Fibroblast of skin of abdomen (primary cell): ENCODE data around the gene RANBP17.
A peak's percentile ranks its signal among the peaks of the same experiment; 100 is the strongest.

ENCODE experiments used
- DNase-seq: peaks from one replicate; pipeline ENCODE4 v3.0.0-alpha.2; 2013

The RANBP17 gene

GRCh38 chr5:171102877-171103610 is 241.2 kb downstream of the RANBP17 start:
- DNase-seq = no peak

GRCh38 chr5:171107669-171108068 is 245.9 kb downstream of the RANBP17 start:
- DNase-seq = no peak

- DNase-seq = no peak
Measured at GRCh38 chr5:171115519-171115918, 253.7 kb downstream of the RANBP17 start.

- DNase-seq = no peak
Measured at GRCh38 chr5:171116719-171117118, 254.9 kb downstream of the RANBP17 start.

GRCh38 chr5:171120986-171121622 is 259.3 kb downstream of the RANBP17 start:
- no peak for DNase-seq

GRCh38 chr5:171121638-171122037 is 259.8 kb downstream of the RANBP17 start:
- DNase-seq = no peak

GRCh38 chr5:171122372-171122771 is 260.6 kb downstream of the RANBP17 start:
- DNase-seq = no peak

- no peak for DNase-seq
Measured at GRCh38 chr5:171123417-171123816, 261.6 kb downstream of the RANBP17 start.

GRCh38 chr5:171127314-171127713 is 265.5 kb downstream of the RANBP17 start:
- DNase-seq = peak; percentile 36

- DNase-seq = no peak
Measured at GRCh38 chr5:171128136-171128535, 266.3 kb downstream of the RANBP17 start.

- DNase-seq = no peak
Measured at GRCh38 chr5:171129308-171129707, 267.5 kb downstream of the RANBP17 start.

- no peak for DNase-seq
Measured at GRCh38 chr5:171131497-171131896, 269.7 kb downstream of the RANBP17 start.

- peak; percentile 44 for DNase-seq
Measured at GRCh38 chr5:171137768-171138525, 276.1 kb downstream of the RANBP17 start.

GRCh38 chr5:171139227-171139626 is 277.4 kb downstream of the RANBP17 start:
- no peak for DNase-seq

- no peak for DNase-seq
Measured at GRCh38 chr5:171142617-171143016, 280.8 kb downstream of the RANBP17 start.

- DNase-seq = no peak
Measured at GRCh38 chr5:171143171-171143570, 281.4 kb downstream of the RANBP17 start.

- DNase-seq = no peak
Measured at GRCh38 chr5:171143926-171144325, 282.1 kb downstream of the RANBP17 start.

GRCh38 chr5:171149333-171149732 is 287.5 kb downstream of the RANBP17 start:
- no peak for DNase-seq

GRCh38 chr5:171149772-171150171 is 288.0 kb downstream of the RANBP17 start:
- DNase-seq = no peak

GRCh38 chr5:171152382-171152781 is 290.6 kb downstream of the RANBP17 start:
- DNase-seq = peak; percentile 28

- peak; percentile 73 for DNase-seq
Measured at GRCh38 chr5:171155621-171156020, 293.8 kb downstream of the RANBP17 start.

- peak; percentile 61 for DNase-seq
Measured at GRCh38 chr5:171157276-171157675, 295.5 kb downstream of the RANBP17 start.

- no peak for DNase-seq
Measured at GRCh38 chr5:171157775-171158174, 296.0 kb downstream of the RANBP17 start.

GRCh38 chr5:171158581-171158980 is 296.8 kb downstream of the RANBP17 start:
- no peak for DNase-seq
